Heart right ventricle (tissue), 16 donors: ENCODE results near the gene TNFSF4. TPM values are rescaled to one million over a fixed set of nuclear protein-coding genes. Genes with fewer than 3 reads are reported as not detected.

Experiments used
- ATAC-seq, 8 donors: fragments of 200-7000 bp; cut with Tn5 transposase; one replicate each; pipeline ENCODE4 v1.9.1; 2020; ENCODE audit warnings: mild to moderate bottlenecking in 8 of 8, moderate library complexity in 8 of 8, moderate number of reproducible peaks in 1 of 8
- DNase-seq, 2 donors: peaks; one replicate each; pipeline ENCODE4 v3.0.0-alpha.2; 2020
- H3K27ac ChIP-seq, 10 donors: fragments of 200-600 bp; sonication (generic) in 2 of 10; one replicate each; pipeline versions ENCODE4 v1.5.0 to v1.8.0; 2020 to 2022; ENCODE audit warnings: mild to moderate bottlenecking in 3 of 10
- H3K27me3 ChIP-seq, 7 donors: fragments of 200-600 bp; one replicate each; pipeline ENCODE4 v1.8.0; 2021 to 2022; ENCODE audit warnings: mild to moderate bottlenecking in 2 of 7
- H3K36me3 ChIP-seq, 9 donors: fragments of 200-600 bp; sonication (generic) in 1 of 9; one replicate each; pipeline versions ENCODE4 v1.5.0 to v1.8.0; 2020 to 2022; ENCODE audit warnings: mild to moderate bottlenecking in 2 of 9
- H3K4me1 ChIP-seq, 9 donors: fragments of 200-600 bp; sonication (generic) in 1 of 9; one replicate each; pipeline versions ENCODE4 v1.5.0 to v1.8.0; 2020 to 2022; ENCODE audit warnings: mild to moderate bottlenecking in 4 of 9
- H3K4me3 ChIP-seq, 10 donors: fragments of 200-600 bp; sonication (generic) in 2 of 10; one replicate each; pipeline versions ENCODE4 v1.5.0 to v1.8.0; 2020 to 2022; ENCODE audit warnings: mild to moderate bottlenecking in 7 of 10, moderate library complexity in 2 of 10
- H3K9me3 ChIP-seq, 11 donors: fragments of 200-600 bp in 10 of 11; sonication (generic) in 2 of 11; one replicate each; pipeline versions ENCODE4 v1.5.0 to v1.8.0; 2013 to 2022; ENCODE audit warnings: mild to moderate bottlenecking in 2 of 11, control low read depth in 1 of 11, moderate library complexity in 1 of 11
- CTCF ChIP-seq, 9 donors: fragments of 200-600 bp; sonication (generic) in 2 of 9; IDR thresholded peaks; one replicate each; pipeline versions ENCODE4 v1.5.0 to v1.8.0; 2021 to 2022; ENCODE audit warnings: antibody characterized with exemption in 9 of 9, mild to moderate bottlenecking in 5 of 9, moderate library complexity in 1 of 9
- WGBS, 2 donors: extraction: QIAGEN DNeasy Blood & Tissue Kit; methylation state at CpG; one replicate each; pipeline ENCODE4 v1.1.7; 2013; ENCODE audit warnings: inconsistent platforms in 1 of 2; 5-methylcytosine and 5-hydroxymethylcytosine counted together
- intact Hi-C, 10 donors: fragments of 100-400 bp; cut with DNase I; formaldehyde crosslinking; loops; one replicate each; pipeline versions ENCODE4 v1.11.1 to v1.14.2; 2022
- polyA plus RNA-seq, 2 donors: library from polyadenylated mRNA; stranded (reverse); fragments of 200-250 nt; gene quantifications; one replicate each; pipeline ENCODE4 v1.2.3, GENCODE V29; 2013
- total RNA-seq, 10 donors: library from RNA; stranded (reverse); fragmentation: NEBNext Ultra II Directional in 3 of 10; extraction: Animal tissue kit (Norgen Biotek cat#: 25700) in 3 of 10; gene quantifications; one replicate each; pipeline versions ENCODE4 v1.2.1 to v1.2.4, GENCODE V29; 2021 to 2023
- donor health status: Arrhythmogenic right ventricular cardiomyopathy.
- donor health status: ischemic (EF 13 %, LVEDD 7.1; RV severe dilation, severe dysfunction).
- donor health status: healthy with polysubstance abuse.
- donor health status: DM: no; HTN: yes; CAD: no.
- donor health status: DM: no; HTN: no; CAD: no.
- donor health status: ischemic (EF 25% LVEDD 6.9; RV normal size, moderate dysfunction).
- donor health status: ischemic (EF 25% LVEDD 5.7; RV mildly dilated, moderate dysfunction).
- donor health status: healthy.
- donor health status: DM: yes; HTN: yes; CAD: no.
- donor health status: Ischemic cardiomyopathy.
- donor health status: ischemic (EF 35%, LVEDD 5.7; RV mildly dilated, moderate dysfunction).
- donor health status: nonischemic (EF 11% LVEDD 7.7; RV severe dilation, severe dysfunction).
- donor health status: DM: yes; HTN: yes; CAD: no.
- donor health status: PGD.
- donor health status: ischemic (EF 29% LVEDD 5.4; RV normal size, mild dysfunction).
- donor health status: nonischemic (EF 23%, LVEDD 6.1; RV moderate dilation, normal function).

TNFSF4 gene
- total and polyA plus RNA-seq, 12 donors: 0.26 to 1.5 (median 0.74) TPM

DNA sequence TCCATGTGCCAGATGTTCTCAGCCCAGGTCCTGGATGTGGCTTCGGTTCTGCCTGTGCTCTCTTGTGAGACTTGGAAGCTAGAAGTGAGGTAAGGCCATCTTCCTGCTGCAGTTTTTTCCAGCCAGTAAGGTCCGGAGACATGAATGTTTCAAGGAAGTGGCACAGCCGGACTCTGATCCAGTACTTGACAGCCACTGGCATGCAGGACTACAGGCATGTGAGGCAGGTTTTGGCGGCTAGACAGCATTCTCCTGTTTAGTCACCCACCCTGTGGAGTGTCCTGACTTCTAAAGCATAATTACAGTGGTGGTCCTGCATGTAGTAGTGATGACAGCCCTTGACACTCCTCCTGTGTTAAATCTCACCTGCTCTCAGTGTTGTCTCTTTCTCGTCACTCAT is 72.3 kb downstream of the TNFSF4 start:
- no peak overlapping the region for H3K27ac ChIP-seq
- H3K4me3 ChIP-seq: no peak overlapping the region
- H3K4me1 ChIP-seq: no peaks in the 10 kb centered on the region
- no peak for TF ChIP-seq CTCF (IDR thresholded peaks at IDR 0.05)
- no peaks in the 10 kb centered on the region for H3K9me3 ChIP-seq
- no peak for ATAC-seq
- 74 to 78% methylated on average over 5 of the region's 5 CpGs for WGBS, 2 donors
- no peak for DNase-seq
- H3K36me3 ChIP-seq: no peaks in the 10 kb centered on the region
- intact Hi-C loops: no loop called here
- H3K27me3 ChIP-seq: no peaks in the 10 kb centered on the region

DNA sequence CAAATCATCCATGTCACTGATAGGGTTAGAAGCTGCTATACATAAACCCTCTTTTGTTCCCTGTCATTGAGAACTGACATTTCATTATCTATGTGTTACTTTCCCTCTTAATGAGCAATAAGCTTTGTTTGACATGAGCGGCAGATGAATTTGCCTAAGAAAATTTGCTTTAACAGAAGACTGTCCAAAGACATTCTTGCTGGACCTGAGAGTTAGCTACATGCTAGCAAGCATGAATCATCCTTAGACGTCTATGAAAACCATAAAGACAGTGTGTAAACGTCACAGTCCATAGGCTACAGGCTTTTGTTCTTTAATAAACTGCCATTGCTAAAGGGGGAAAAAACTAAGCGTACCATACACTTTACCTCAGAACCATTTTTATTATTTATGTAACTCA is 73.1 kb downstream of the TNFSF4 start:
- H3K27ac ChIP-seq: no peak overlapping the region
- WGBS, 2 donors: 85 to 89% methylated on average over 4 of the region's 4 CpGs
- H3K4me3 ChIP-seq: no peak overlapping the region
- no peak for ATAC-seq
- no peaks in the 10 kb centered on the region for H3K36me3 ChIP-seq
- no peak for DNase-seq
- no peak for TF ChIP-seq CTCF (IDR thresholded peaks at IDR 0.05)
- intact Hi-C loops: no loop called here
- no peaks in the 10 kb centered on the region for H3K27me3 ChIP-seq
- no peaks in the 10 kb centered on the region for H3K4me1 ChIP-seq
- H3K9me3 ChIP-seq: no peaks in the 10 kb centered on the region

Other genes with a start within 250 kb of the TNFSF4 start
- gene TNFSF18, start 156.4 kb downstream of the TNFSF4 start, total RNA-seq: 1 to 10 TPM in 1 of 10 donors, under 1 TPM in 3, not detected in 6; 0.13 to 1.4 (median 0.22) TPM
- gene TNFSF18, start 156.4 kb downstream of the TNFSF4 start, polyA plus RNA-seq: under 1 TPM in 1 of 2 donors, not detected in 1; 0.04 TPM